HG02759 (cell line): Measurements from ENCODE around the gene SYNJ2.

Experiments
- ATAC-seq: cut with Tn5 transposase; IDR thresholded peaks from one replicate; pipeline ENCODE4 v1.9.1; 2021; ENCODE audit warnings: mild to moderate bottlenecking, moderate library complexity; ENCODE audit not compliant: unreplicated experiment

Gene SYNJ2

DNA sequence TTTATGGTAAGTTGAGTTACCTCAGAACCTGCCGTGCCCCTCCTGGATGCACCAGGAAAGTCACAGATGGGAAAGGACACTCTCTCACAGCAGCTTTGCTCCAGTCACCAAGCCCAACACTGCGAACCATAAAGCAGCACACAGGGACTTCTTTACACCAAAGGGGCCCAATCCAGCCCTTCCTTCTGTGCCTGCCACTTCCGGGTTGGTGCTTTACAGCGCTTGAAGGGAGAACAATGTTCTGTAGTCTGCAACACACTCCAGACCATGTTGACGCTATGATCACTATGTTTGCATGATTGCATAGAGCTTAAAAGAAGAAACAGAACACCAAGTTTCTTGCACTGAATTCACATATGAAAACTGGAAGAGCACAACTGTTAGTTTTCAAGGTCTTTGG lies 129.3 kb downstream of the SYNJ2 start:
- no peak for ATAC-seq

DNA sequence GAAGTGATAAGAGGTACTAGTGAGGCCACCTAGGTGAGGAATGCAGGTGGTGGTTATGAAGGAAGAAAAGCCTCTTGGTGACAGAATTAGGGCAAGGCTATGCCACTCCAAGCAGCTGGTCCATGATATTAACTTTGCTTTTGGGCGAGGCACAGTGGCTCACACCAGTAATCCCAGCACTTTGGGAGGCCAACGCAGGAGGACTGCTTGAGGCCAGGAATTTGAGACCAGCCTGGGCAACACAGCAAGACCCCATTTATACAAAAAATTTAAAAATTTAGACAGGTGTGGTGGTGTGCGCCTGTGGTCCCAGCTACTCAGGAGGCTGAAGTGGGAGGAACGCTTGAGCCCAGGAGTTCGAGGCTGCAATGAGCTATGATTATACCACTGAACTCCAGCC lies 130.3 kb downstream of the SYNJ2 start:
- ATAC-seq: no peak

DNA sequence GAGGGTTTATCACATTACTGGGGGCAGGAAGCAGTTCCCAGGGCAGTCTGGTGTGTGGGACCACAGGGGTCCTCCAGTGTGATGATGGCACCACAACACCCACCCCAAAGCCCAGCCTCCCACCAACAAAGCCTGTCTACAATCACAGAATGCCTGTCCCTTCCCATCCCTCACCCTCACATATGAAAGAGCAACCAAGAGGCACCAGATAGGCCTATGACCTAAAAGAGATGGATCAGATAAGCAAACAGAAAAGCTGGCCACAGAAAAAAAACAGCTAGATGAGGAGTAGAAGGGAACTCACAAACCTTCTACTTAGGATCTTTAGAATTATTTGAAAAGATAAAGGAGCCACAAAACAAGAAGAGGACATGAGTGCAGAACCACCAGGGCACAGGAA lies 132.1 kb downstream of the SYNJ2 start:
- ATAC-seq: no peak

DNA sequence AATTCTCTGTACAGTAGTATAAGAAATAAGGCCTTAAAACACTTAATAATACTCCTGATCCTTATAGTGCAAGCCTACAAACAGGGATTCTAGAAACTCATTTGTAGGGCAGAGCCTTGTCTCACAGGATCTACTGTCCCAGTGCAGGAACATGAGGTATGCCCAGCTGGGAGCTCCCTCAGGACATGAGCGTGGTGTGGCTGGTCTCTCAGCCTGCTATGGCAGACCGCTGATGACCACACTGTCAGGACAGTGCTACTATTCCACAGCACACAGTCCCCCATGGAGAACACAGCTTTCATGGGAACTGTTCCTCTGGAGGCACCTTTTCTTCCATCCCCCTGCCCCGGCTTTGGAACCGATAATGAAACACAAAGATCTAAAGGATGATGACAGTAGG lies 133.4 kb downstream of the SYNJ2 start:
- no peak for ATAC-seq

DNA sequence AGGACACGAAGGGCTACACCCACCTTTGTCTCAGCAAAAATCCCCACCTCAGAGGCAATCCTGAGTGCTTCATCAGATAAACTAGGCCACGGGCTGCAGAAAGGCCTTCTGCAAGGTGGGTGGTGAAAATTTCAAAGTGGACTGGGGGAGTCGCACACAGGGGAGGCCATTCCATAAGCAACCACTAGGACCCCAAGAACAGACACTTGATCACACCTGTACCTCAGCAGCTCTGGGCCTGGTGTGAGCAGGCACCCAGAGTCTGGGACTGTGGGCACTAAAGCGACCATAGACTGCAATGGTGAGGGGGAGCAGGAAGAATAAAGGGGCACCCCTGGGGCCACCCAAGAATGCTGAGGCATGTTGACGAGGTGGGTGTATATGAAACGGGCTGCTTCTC lies 133.8 kb downstream of the SYNJ2 start:
- ATAC-seq: no peak

DNA sequence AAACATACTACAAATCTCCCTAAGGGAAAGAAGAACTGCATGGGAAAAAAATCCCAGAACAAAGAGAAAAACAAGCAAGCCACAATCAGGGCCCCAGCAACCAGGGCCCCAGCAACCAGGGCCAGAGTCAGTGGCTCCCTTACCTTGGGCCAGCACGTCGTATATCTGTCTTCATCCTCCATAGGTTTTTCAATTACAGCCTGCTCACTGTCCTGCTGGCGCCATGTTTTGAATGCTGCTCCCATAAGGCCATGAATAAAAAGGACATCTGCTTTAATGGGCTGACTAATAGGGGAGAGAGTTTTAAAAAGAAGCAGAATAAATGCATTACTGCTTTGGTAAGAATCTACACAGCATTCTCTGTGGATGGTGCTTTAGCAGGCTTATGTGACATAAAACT lies 137.2 kb downstream of the SYNJ2 start:
- no peak for ATAC-seq

DNA sequence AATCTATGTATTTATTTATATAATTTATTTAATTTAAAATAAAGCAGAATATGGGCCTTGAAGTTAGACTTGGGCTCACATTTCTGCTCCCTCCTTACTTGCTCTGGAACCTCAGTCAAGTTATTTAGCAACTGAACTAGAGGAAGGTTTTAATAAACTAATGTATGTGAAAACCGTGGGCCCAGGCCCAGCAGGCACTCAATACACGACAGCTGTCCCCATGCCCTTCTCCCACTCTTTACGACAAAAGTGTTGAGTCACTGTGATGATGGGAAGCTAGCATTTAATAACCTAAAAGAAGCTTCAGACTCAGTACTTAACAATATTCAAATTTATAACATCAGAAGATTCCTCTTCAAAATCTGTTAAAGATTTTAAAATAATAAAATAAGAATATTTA lies 139.7 kb downstream of the SYNJ2 start:
- no peak for ATAC-seq

DNA sequence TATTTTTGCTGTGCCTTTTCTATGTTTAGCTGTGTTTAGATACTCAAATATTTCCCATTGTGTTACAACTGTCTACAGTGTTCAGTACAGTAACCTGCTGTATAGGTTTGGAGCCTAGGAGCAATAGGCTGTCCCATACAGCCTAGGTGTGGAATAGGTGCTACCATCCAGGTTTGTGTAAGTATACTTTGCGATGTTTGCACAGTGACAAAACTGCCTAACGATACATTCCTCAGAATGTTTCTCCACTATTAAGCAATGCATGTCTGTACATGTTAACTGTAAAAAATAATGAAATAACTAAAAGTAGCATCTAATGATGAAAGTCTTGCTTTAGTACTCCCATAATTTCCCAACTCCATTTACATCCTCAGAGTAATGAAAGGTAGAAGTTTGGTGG lies 140.4 kb downstream of the SYNJ2 start:
- no peak for ATAC-seq

DNA sequence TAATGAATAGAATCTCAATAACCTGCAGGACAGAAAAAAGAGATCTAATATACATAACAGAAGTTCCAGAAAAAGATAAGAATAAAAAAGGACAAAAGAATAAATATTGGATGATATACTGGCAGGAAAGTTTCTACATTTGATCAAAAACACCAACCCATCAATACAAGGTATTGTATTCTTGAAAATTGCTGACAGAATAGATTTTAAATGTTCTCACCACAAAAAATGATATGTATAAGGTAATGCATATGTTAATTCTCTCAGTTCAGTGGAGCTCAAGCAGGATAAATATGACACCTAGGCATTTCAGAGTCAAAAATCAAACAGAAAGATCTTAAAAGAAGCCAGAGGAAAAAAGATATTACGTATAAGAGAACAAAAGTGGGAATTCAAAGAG lies 142.6 kb downstream of the SYNJ2 start:
- ATAC-seq: no peak

DNA sequence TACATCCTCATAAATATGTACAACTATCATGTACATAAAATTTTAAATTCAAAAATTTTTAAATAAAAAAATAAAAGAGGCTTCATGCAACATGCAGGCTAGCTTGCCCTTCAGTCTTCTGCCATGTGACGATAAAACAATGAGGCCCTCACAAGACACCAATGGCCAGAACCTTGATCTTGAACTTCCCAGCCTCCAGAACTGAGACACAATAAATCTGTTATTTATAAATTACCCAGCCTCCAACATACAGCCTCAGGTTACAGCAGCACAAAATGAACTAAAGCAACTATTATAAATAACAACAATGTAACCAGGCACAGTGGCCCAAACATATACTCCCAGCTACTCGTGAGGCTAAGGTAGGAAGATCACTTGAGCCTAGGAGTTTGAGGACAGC lies 143.6 kb downstream of the SYNJ2 start:
- ATAC-seq: no peak

DNA sequence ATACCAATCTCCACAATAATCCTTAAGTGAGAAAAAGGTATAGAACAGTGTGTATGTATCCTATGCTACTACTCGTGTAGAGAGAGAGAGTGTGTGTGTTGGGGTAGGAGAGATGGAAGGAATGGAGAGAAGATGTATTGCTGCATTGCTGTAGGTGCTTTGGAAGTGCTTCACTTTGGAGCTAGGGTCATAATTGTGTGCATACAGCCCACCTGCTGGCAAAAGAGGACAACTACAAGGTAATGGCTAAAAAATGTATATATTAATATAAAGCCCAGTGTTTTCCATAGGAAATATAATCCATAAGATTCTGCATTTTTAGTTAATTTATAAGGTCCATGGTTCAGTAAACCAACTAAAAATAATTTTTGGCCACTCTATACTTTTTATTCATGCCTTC lies 150.3 kb downstream of the SYNJ2 start:
- no peak for ATAC-seq

DNA sequence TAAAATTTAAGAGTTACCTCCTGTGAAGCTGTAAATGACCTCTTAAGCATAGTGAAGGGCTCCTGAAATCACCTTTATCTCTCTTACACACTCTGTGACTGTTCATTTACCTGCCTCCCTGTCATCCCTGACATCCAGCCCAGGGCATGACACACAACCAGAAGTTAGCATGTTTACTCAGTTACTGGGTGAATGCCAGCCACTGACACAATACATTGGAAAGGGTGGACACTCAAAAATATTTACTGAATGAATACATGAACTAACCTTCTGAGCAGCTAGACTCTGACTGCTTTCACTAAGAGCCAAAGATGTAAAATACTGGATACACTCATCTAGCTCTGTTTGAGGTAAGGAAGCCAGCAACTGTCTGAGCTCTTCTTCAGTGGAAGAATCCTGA lies 161.1 kb downstream of the SYNJ2 start:
- ATAC-seq: no peak

DNA sequence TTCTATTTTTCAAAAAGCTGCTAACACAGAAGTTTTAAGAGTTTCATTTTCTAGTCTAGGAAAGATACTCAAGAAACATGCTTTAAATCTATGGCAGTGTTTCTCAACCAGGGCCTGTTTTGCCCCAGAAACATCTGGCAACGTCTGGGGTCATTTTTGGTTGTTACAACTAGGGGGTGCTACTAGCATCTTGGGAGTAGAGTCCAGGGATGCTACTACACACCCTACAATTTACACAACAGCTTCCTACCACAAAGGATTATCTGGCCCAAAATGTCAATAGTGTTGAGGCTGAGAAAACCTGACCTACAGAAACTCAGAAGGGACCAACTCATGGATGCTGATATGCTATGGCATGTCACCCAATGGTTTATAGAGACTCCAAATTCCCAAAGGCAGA lies 162.0 kb downstream of the SYNJ2 start:
- no peak for ATAC-seq
